Caco-2 (cell line): ENCODE results near the gene IL33. TPM values are rescaled to one million over a fixed set of nuclear protein-coding genes. Genes with fewer than 3 reads are reported as not detected.

Experiments
- BruUV-seq: library from RNA; stranded (reverse); fragments of 400-500 nt; replicated peaks from 2 replicates; lab custom pipeline; 2021; lab: Mats Ljungman, UMichigan
- CTCF ChIA-PET: fragments of 300-600 bp; sonication (Branson Sonifier 250); formaldehyde crosslinking; loops from one replicate; lab custom pipeline; 2022; ENCODE audit warnings: antibody characterized with exemption; lab: Charles Lee
- POLR2A ChIA-PET: fragments of 300-600 bp; sonication (Branson Sonifier 250); formaldehyde crosslinking; loops from one replicate; lab custom pipeline; 2022; ENCODE audit warnings: antibody characterized with exemption; lab: Charles Lee
- DNase-seq, 2 experiments: peaks; one replicate each; pipeline versions ENCODE4 v3.0.0 to v3.0.0-alpha.2; 2020 to 2022
- H3K27me3 ChIP-seq: replicated peaks from 2 replicates; pipeline ENCODE4 v1.6.0; 2011; ENCODE audit warnings: low read length; ENCODE audit not compliant: control insufficient read depth, insufficient read depth
- H3K36me3 ChIP-seq: 2 replicates; pipeline ENCODE4 v1.5.1; 2011; ENCODE audit warnings: low read length; ENCODE audit not compliant: control insufficient read depth, insufficient read depth
- H3K4me1 ChIP-seq: fragments of 250-450 bp; sonication (Bioruptor Pico); 2 replicates; pipeline ENCODE4 v1.5.1; 2020; ENCODE audit warnings: mild to moderate bottlenecking
- H3K4me3 ChIP-seq: 2 replicates; pipeline ENCODE4 v1.5.1; 2011; ENCODE audit warnings: low read depth, mild to moderate bottlenecking, control low read depth, low read length
- H3K9me3 ChIP-seq: fragments of 250-450 bp; sonication (Bioruptor Pico); 2 replicates; pipeline ENCODE4 v1.5.1; 2020; ENCODE audit warnings: mild to moderate bottlenecking, moderate library complexity
- H3K27ac Mint-ChIP-seq: one replicate; pipeline ENCODE4 v1.8.0; 2022; ENCODE audit warnings: mixed read lengths; ENCODE audit not compliant: unreplicated experiment
- H3K27me3 Mint-ChIP-seq: one replicate; pipeline ENCODE4 v1.8.0; 2022; ENCODE audit warnings: mixed read lengths; ENCODE audit not compliant: insufficient read depth, unreplicated experiment
- H3K36me3 Mint-ChIP-seq: one replicate; pipeline ENCODE4 v1.8.0; 2022; ENCODE audit warnings: mild to moderate bottlenecking, mixed read lengths; ENCODE audit not compliant: insufficient read depth, unreplicated experiment
- H3K4me1 Mint-ChIP-seq: one replicate; pipeline ENCODE4 v1.8.0; 2022; ENCODE audit warnings: low read depth, mixed read lengths; ENCODE audit not compliant: unreplicated experiment
- H3K4me3 Mint-ChIP-seq: one replicate; pipeline ENCODE4 v1.8.0; 2022; ENCODE audit warnings: mild to moderate bottlenecking, moderate library complexity, mixed read lengths; ENCODE audit not compliant: unreplicated experiment
- H3K9me3 Mint-ChIP-seq: one replicate; pipeline ENCODE4 v1.8.0; 2022; ENCODE audit warnings: mixed read lengths; ENCODE audit not compliant: unreplicated experiment
- CTCF ChIP-seq, 2 experiments: fragments of 200-600 bp in 1 of 2; IDR thresholded peaks; 1 replicate in 1 of 2; 2 replicates in 1 of 2; pipeline versions ENCODE4 v1.5.1 to v1.8.0; 2011 to 2022; ENCODE audit warnings: antibody characterized with exemption in 1 of 2, control low read depth in 1 of 2, inconsistent platforms in 1 of 2, low read depth in 1 of 2, low read length in 1 of 2, mild to moderate bottlenecking in 1 of 2, moderate library complexity in 1 of 2; ENCODE audit not compliant: insufficient read depth in 1 of 2, severe bottlenecking in 1 of 2, unreplicated experiment in 1 of 2
- intact Hi-C: fragments of 100-400 bp; cut with micrococcal nuclease; formaldehyde crosslinking; loops from one replicate; pipeline ENCODE4 v1.10.0; 2022; ENCODE audit not compliant: unreplicated experiment
- total RNA-seq: library from RNA; stranded (reverse); gene quantifications from 2 replicates; pipeline ENCODE4 v1.2.3, GENCODE V29; 2022

Gene IL33
- total RNA-seq, 1 experiment from 2014 or later, result not detected

- Mint-ChIP-seq H3K4me3 (peak overlapping the region; percentile 92), H3K9me3 (peaks cover 10% of the 10 kb centered on the region), H3K4me1 (no peaks in the 10 kb centered on the region), H3K36me3 (no peaks in the 10 kb centered on the region), H3K27me3 (no peaks in the 10 kb centered on the region), H3K27ac (peak overlapping the region; percentile 92)
- peak overlapping the region; percentile 48 for H3K4me3 ChIP-seq
- no peaks in the 10 kb centered on the region for H3K9me3 ChIP-seq
- TSS peak; percentile 65 for BruUV-seq
- H3K27me3 ChIP-seq, result no peaks in the 10 kb centered on the region
- H3K36me3 ChIP-seq, result no peaks in the 10 kb centered on the region
- no peak for DNase-seq
- no peak for TF ChIP-seq CTCF (IDR thresholded peaks at IDR 0.05; ENCODE audit: insufficient read depth in 1 of 2, low read depth in 1 of 2, low read length in 1 of 2, severe bottlenecking in 1 of 2, unreplicated experiment in 1 of 2)
- ChIA-PET CTCF (no interaction called here), POLR2A (no interaction called here)
- intact Hi-C loops, result no loop called here
- 0 out of 2 replicates have a peak, but pooled peaks cover 4% of the 10 kb centered on the region for H3K4me1 ChIP-seq
Measured at GRCh38 chr9:6183227-6183551, 32.4 kb upstream of the IL33 start.

- no peaks in the 10 kb centered on the region for H3K36me3 Mint-ChIP-seq
- Histone ChIP-seq H3K36me3 (no peaks in the 10 kb centered on the region), H3K4me1 (0 out of 2 replicates have a peak, but pooled peaks cover 4% of the 10 kb centered on the region), H3K4me3 (peak overlapping the region; percentile 48), H3K27me3 (no peaks in the 10 kb centered on the region), H3K9me3 (no peaks in the 10 kb centered on the region)
- no peaks in the 10 kb centered on the region for H3K4me1 Mint-ChIP-seq
- ChIA-PET POLR2A (no interaction called here), CTCF (no interaction called here)
- no TSS peak for BruUV-seq
- TF ChIP-seq CTCF (IDR thresholded peaks at IDR 0.05; ENCODE audit: insufficient read depth in 1 of 2, low read depth in 1 of 2, low read length in 1 of 2, severe bottlenecking in 1 of 2, unreplicated experiment in 1 of 2), result no peak
- H3K9me3 Mint-ChIP-seq, result peaks cover 10% of the 10 kb centered on the region
- intact Hi-C loops, result no loop called here
- no peak overlapping the region for H3K27ac Mint-ChIP-seq
- no peak for DNase-seq
- H3K4me3 Mint-ChIP-seq, result no peak overlapping the region
- H3K27me3 Mint-ChIP-seq, result no peaks in the 10 kb centered on the region
Measured at GRCh38 chr9:6183627-6184026, 32.0 kb upstream of the IL33 start.

GRCh38 chr9:6184749-6185645 lies 30.6 kb upstream of the IL33 start:
- Histone ChIP-seq H3K4me1 (0 out of 2 replicates have a peak, but pooled peaks cover 4% of the 10 kb centered on the region), H3K27me3 (no peaks in the 10 kb centered on the region), H3K36me3 (no peaks in the 10 kb centered on the region), H3K9me3 (no peaks in the 10 kb centered on the region), H3K4me3 (no peak overlapping the region)
- Mint-ChIP-seq H3K27ac (no peak overlapping the region), H3K27me3 (no peaks in the 10 kb centered on the region), H3K9me3 (peaks cover 10% of the 10 kb centered on the region), H3K4me3 (no peak overlapping the region), H3K36me3 (no peaks in the 10 kb centered on the region), H3K4me1 (no peaks in the 10 kb centered on the region)
- intact Hi-C loops, result no loop called here
- DNase-seq, result no peak
- TF ChIP-seq CTCF (IDR thresholded peaks at IDR 0.05; ENCODE audit: insufficient read depth in 1 of 2, low read depth in 1 of 2, low read length in 1 of 2, severe bottlenecking in 1 of 2, unreplicated experiment in 1 of 2), result no peak
- ChIA-PET POLR2A (no interaction called here), CTCF (no interaction called here)
- BruUV-seq, result no TSS peak
